AG04450 (cell line): ENCODE data around the gene CPA3. TPM values are rescaled to one million over a fixed set of nuclear protein-coding genes. Genes with fewer than 3 reads are reported as not detected.

Source experiments
- CTCF ChIA-PET: fragments of 300-600, 350-600 bp; formaldehyde crosslinking; extraction: SDS; loops from one replicate; lab custom pipeline; 2022; ENCODE audit warnings: antibody characterized with exemption, inconsistent platforms; lab: Charles Lee
- POLR2A ChIA-PET: fragments of 350-600 bp; formaldehyde crosslinking; extraction: SDS; loops from one replicate; lab custom pipeline; 2021; ENCODE audit warnings: antibody characterized with exemption, inconsistent platforms; lab: Yijun Ruan, JAX
- DNase-seq: peaks from one replicate; pipeline ENCODE4 v3.0.0-alpha.2; 2011; ENCODE audit warnings: low read depth, low spot score
- H3K27ac ChIP-seq: one replicate; pipeline ENCODE4 v1.5.1; 2012; ENCODE audit warnings: low read depth, low read length, control low read depth
- H3K27me3 ChIP-seq: one replicate; pipeline ENCODE4 v1.6.0; 2012; ENCODE audit warnings: low read length; ENCODE audit not compliant: control insufficient read depth, insufficient read depth
- H3K4me3 ChIP-seq: 2 replicates; pipeline ENCODE4 v1.5.1; 2011; ENCODE audit warnings: mild to moderate bottlenecking, low read depth, low read length, control low read depth
- H3K9me3 ChIP-seq: 2 replicates; pipeline ENCODE4 v1.5.1; 2012; ENCODE audit warnings: low read length; ENCODE audit not compliant: control insufficient read depth, insufficient read depth
- polyA plus RNA-seq: library from polyadenylated mRNA; depleted of rRNA; stranded (reverse); fragments of >200 nt; gene quantifications from 2 replicates; pipeline ENCODE4 v1.2.3, GENCODE V29; 2011
- TF ChIP-seq, protein P1 (sequence below): IDR thresholded peaks from 2 replicates; pipeline ENCODE4 v1.5.1; 2011; ENCODE audit warnings: low read depth, low read length, control low read depth, inconsistent platforms

Gene CPA3
- polyA plus RNA-seq, 1 experiment: not detected

DNA sequence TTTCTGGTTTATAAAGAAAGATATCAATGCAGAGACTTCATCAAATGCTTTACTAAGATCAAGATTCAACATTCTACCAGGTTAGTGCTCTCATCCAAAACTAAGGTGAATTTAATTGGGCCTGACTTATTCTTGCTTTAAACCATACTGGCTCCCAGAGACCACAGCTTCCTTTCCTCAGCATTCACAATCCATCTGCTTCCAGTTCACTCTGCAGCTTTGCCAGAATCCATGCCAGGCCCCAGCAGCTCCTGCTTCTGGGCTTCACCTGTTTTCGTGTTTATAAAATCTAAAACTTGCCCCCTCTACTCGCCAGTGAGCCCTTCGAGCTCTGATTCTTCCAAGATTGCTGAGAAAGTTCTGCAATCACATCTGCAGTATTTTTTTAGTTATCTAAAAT, 35.2 kb upstream of the CPA3 start:
- no peak for DNase-seq
- Histone ChIP-seq H3K27ac (no peak overlapping the region), H3K9me3 (no peaks in the 10 kb centered on the region), H3K27me3 (no peaks in the 10 kb centered on the region), H3K4me3 (no peak overlapping the region)
- TF ChIP-seq, protein P1, sequence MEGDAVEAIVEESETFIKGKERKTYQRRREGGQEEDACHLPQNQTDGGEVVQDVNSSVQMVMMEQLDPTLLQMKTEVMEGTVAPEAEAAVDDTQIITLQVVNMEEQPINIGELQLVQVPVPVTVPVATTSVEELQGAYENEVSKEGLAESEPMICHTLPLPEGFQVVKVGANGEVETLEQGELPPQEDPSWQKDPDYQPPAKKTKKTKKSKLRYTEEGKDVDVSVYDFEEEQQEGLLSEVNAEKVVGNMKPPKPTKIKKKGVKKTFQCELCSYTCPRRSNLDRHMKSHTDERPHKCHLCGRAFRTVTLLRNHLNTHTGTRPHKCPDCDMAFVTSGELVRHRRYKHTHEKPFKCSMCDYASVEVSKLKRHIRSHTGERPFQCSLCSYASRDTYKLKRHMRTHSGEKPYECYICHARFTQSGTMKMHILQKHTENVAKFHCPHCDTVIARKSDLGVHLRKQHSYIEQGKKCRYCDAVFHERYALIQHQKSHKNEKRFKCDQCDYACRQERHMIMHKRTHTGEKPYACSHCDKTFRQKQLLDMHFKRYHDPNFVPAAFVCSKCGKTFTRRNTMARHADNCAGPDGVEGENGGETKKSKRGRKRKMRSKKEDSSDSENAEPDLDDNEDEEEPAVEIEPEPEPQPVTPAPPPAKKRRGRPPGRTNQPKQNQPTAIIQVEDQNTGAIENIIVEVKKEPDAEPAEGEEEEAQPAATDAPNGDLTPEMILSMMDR: no peak
- CTCF ChIA-PET: no interaction called here
- POLR2A ChIA-PET: no interaction called here

DNA sequence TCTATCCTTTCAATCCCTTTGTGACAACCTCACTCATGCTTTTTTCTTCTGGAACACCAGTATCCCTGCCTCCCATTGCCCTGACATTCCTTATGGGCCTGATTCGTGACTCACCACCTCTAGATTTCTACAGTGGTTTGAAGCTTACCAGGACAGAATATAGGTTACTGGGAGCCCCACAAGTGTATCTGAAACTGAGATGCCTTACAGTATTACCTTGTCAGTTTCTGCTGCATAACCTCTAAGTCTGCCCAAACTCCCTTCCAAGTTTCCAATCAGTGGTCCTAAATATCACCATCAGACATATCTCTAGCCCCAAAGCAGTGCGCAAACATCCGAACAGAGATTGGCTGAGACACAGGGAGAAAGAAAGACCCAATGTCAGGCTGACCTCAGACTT, 31.9 kb upstream of the CPA3 start:
- ChIA-PET CTCF (interaction anchor here (0.6 kb wide), 1 partner anchor 28 kb away, joined by 3 read pairs; no protein-coding TSS in a partner anchor), POLR2A (no interaction called here)
- DNase-seq: no peak
- TF ChIP-seq, protein P1: no peak
- Histone ChIP-seq H3K27me3 (no peaks in the 10 kb centered on the region), H3K9me3 (no peaks in the 10 kb centered on the region), H3K4me3 (no peak overlapping the region), H3K27ac (no peak overlapping the region)

DNA sequence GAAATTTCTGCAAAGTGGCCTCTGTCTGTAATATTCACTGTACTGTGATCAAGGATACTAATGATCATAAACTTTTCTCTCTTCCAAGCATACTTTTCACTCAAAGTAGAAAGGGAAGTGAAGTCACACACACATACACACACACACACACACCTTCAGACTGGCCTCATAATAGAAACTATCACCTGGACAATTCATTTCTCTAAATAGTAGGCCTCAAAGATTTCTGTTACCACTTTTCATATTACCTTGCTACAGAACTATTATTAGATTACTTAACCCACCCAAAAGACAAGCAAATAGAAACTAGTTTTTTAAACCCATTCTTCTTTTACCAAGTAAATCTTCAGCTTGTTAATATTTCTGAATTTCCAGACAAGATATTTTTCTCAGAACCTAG, 25.3 kb upstream of the CPA3 start:
- ChIA-PET CTCF (no interaction called here), POLR2A (no interaction called here)
- H3K4me3 ChIP-seq: no peak overlapping the region
- no peak for DNase-seq
- TF ChIP-seq, protein P1: no peak
- no peaks in the 10 kb centered on the region for H3K9me3 ChIP-seq
- H3K27me3 ChIP-seq: no peaks in the 10 kb centered on the region
- H3K27ac ChIP-seq: no peak overlapping the region

DNA sequence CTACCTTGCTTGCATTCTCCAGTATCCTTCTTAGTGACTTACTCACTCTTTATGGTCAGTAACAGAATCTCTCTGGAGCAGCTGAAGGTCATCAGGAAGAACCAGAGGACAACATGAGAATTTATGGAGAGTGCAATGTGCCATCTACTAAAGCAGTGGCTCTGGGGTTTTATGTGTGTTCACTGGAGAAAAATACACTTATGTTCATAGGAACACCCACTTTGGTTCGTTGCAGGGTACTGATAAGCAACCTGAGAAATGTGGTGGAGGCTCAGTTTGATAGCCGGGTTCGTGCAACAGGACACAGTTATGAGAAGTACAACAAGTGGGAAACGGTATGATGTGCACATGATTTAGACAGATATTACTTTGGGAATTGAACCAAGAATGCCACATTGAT, 24.6 kb upstream of the CPA3 start:
- ChIA-PET CTCF (no interaction called here), POLR2A (no interaction called here)
- TF ChIP-seq, protein P1: no peak

DNA sequence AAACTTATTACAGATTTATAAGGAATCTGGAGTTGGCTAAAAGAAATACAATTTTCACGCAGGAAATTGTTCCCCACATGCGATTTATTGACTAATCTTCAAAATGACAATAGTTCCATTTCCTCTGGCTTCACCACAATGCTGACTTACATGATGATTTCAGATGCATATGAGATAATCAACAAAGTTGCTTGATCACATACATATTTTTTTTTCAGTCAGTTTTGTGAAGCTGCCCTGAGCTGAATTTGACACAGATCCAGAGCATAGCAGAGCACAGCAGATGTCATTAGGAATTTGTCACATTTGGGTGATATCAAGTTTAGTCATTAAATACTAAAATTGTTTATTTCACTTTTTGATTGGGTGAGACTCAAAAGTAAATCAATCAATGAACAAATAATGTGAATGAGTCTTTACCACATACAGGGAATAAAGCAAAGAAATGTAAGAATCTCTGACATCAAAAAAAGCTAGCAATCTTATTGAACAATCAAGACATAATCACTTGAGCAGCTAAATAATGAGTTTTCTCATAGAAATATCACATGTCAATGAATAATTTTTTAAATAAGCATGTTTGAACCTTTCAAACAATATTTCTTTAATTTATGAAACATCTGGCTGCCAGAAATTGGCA, 19.2 kb upstream of the CPA3 start:
- CTCF ChIA-PET: interaction anchor here (3.1 kb wide), 1 partner anchor 15 kb away, joined by 18 read pairs; no protein-coding TSS in a partner anchor
- no peaks in the 10 kb centered on the region for H3K27me3 ChIP-seq
- DNase-seq: no peak
- TF ChIP-seq, protein P1: no peak
- POLR2A ChIA-PET: no interaction called here
- no peaks in the 10 kb centered on the region for H3K9me3 ChIP-seq
- no peak overlapping the region for H3K4me3 ChIP-seq
- no peak overlapping the region for H3K27ac ChIP-seq

More for the DNA sequence above, 24.6 kb upstream of the CPA3 start:
- no peak for DNase-seq
- H3K9me3 ChIP-seq: no peaks in the 10 kb centered on the region
- H3K27me3 ChIP-seq: no peaks in the 10 kb centered on the region
- H3K27ac ChIP-seq: no peak overlapping the region
- H3K4me3 ChIP-seq: no peak overlapping the region
